Measurements from ENCODE around the gene SP1.

GRCh38 chr12:53352331-53353256 is 27.4 kb upstream of the SP1 start:
- TF ChIP-seq CTCF (conservative IDR thresholded peaks at IDR 0.05; ENCODE audit: low read depth, low read length) (peak; percentile 90), EZH2 (IDR thresholded peaks at IDR 0.05; ENCODE audit: borderline replicate concordance, low read depth, low read length, poor library complexity, severe bottlenecking) (no peak)

All from A673 (cell line).